Sigmoid colon (tissue), 7 donors: Measurements from ENCODE around the gene CLIP4. TPM values are rescaled to one million over a fixed set of nuclear protein-coding genes. Genes with fewer than 3 reads are reported as not detected.

Experiments
- DNase-seq: peaks from one replicate; pipeline ENCODE4 v3.0.0-alpha.2; 2019
- H3K27ac ChIP-seq, 4 donors: fragments of 200-600 bp; sonication (generic); one replicate each; pipeline ENCODE4 v1.5.1; 2016 to 2019; ENCODE audit warnings: mild to moderate bottlenecking in 1 of 4
- H3K27me3 ChIP-seq, 3 donors: fragments of 200-600 bp; sonication (generic); one replicate each; pipeline ENCODE4 v1.5.1; 2019; ENCODE audit warnings: mild to moderate bottlenecking in 1 of 3
- H3K36me3 ChIP-seq, 4 donors: fragments of 200-600 bp; sonication (generic); one replicate each; pipeline ENCODE4 v1.5.1; 2016 to 2019
- H3K4me1 ChIP-seq, 4 donors: fragments of 200-600 bp; sonication (generic); one replicate each; pipeline ENCODE4 v1.5.1; 2017 to 2019
- H3K4me3 ChIP-seq, 4 donors: fragments of 200-600 bp; sonication (generic); one replicate each; pipeline ENCODE4 v1.5.1; 2017 to 2019; ENCODE audit warnings: mild to moderate bottlenecking in 2 of 4, moderate library complexity in 1 of 4
- H3K9me3 ChIP-seq, 4 donors: fragments of 200-600 bp in 3 of 4; sonication (generic) in 3 of 4; one replicate each; pipeline versions ENCODE4 v1.5.1 to v1.6.1; 2013 to 2019
- CTCF ChIP-seq, 4 experiments: fragments of 450-650 bp in 3 of 4; fragments of 200-600 bp in 1 of 4; IDR thresholded peaks; one replicate each; pipeline ENCODE4 v1.5.1; 2016 to 2019; ENCODE audit warnings: antibody characterized with exemption in 4 of 4, mild to moderate bottlenecking in 3 of 4, moderate library complexity in 2 of 4
- EP300 ChIP-seq, 4 donors: sonication (generic); formaldehyde crosslinking; IDR thresholded peaks; one replicate each; pipeline ENCODE4 v1.6.1; 2017; ENCODE audit warnings: antibody characterized with exemption in 4 of 4
- POLR2A ChIP-seq, 2 donors: fragments of 450-650 bp; IDR thresholded peaks; one replicate each; pipeline ENCODE4 v1.6.1; 2016; ENCODE audit warnings: antibody characterized with exemption in 2 of 2, mild to moderate bottlenecking in 2 of 2, moderate library complexity in 2 of 2
- POLR2AphosphoS5 ChIP-seq, 4 donors: sonication (generic); formaldehyde crosslinking; IDR thresholded peaks; one replicate each; pipeline ENCODE4 v1.6.1; 2017; ENCODE audit warnings: antibody characterized with exemption in 4 of 4
- WGBS, 2 donors: extraction: QIAGEN DNeasy Blood & Tissue Kit; methylation state at CpG; one replicate each; pipeline ENCODE4 v1.1.7; 2013; 5-methylcytosine and 5-hydroxymethylcytosine counted together
- intact Hi-C: fragments of 100-400 bp; cut with DNase I; formaldehyde crosslinking; loops from one replicate; pipeline ENCODE4 v1.15.1; 2023
- polyA plus RNA-seq, 3 donors: library from polyadenylated mRNA; stranded (reverse); fragments of 200-250 nt; gene quantifications; one replicate each; pipeline ENCODE4 v1.2.3, GENCODE V29; 2013
- total RNA-seq, 4 donors: library from RNA; depleted of rRNA; stranded (reverse); fragments of >200 nt; gene quantifications; one replicate each; pipeline ENCODE4 v1.1.0, GENCODE V29; 2016
- donor health status: healthy with polysubstance abuse.
- donor health status: Bipolar disorder and iron deficiency.
- donor health status: healthy.

CLIP4 gene
- total and polyA plus RNA-seq, 7 donors: 1.8 to 94.6 (median 68.5) TPM

GRCh38 chr2:29226375-29226774 lies 111.2 kb downstream of the CLIP4 start:
- intact Hi-C loops: no loop called here
- Histone ChIP-seq H3K27ac (no peak overlapping the region), H3K4me1 (peaks cover 0 to 10% (median 0%) of the 10 kb centered on the region in 4 donors), H3K27me3 (peaks cover 0 to 4% (median 0%) of the 10 kb centered on the region in 3 donors), H3K9me3 (no peaks in the 10 kb centered on the region), H3K4me3 (no peak overlapping the region), H3K36me3 (no peaks in the 10 kb centered on the region)
- 68 to 87% methylated on average over 3 of the region's 3 CpGs for WGBS, 2 donors
- TF ChIP-seq CTCF (IDR thresholded peaks at IDR 0.05): no peak
- peak; percentile 9 for DNase-seq

GRCh38 chr2:29226808-29227207 lies 111.6 kb downstream of the CLIP4 start:
- no peak for TF ChIP-seq CTCF (IDR thresholded peaks at IDR 0.05)
- no peak for TF ChIP-seq EP300 (IDR thresholded peaks at IDR 0.05)
- TF ChIP-seq POLR2AphosphoS5 (IDR thresholded peaks at IDR 0.05): no peak
- TF ChIP-seq POLR2A (IDR thresholded peaks at IDR 0.05): no peak
- H3K9me3 ChIP-seq: no peaks in the 10 kb centered on the region
- no peak overlapping the region for H3K27ac ChIP-seq
- H3K4me1 ChIP-seq: peaks cover 0 to 10% (median 0%) of the 10 kb centered on the region in 4 donors
- 52 to 64% methylated on average over 7 of the region's 7 CpGs for WGBS, 2 donors
- H3K36me3 ChIP-seq: no peaks in the 10 kb centered on the region
- H3K27me3 ChIP-seq: peaks cover 0 to 4% (median 0%) of the 10 kb centered on the region in 3 donors
- intact Hi-C loops: no loop called here
- peak; percentile 42 for DNase-seq
- H3K4me3 ChIP-seq: no peak overlapping the region

GRCh38 chr2:29227935-29228675 lies 112.9 kb downstream of the CLIP4 start:
- peaks cover 0 to 4% (median 0%) of the 10 kb centered on the region in 3 donors for H3K27me3 ChIP-seq
- no peak for DNase-seq
- no peak overlapping the region for H3K27ac ChIP-seq
- 61 to 63% methylated on average over 15 of the region's 15 CpGs for WGBS, 2 donors
- no peak overlapping the region for H3K4me3 ChIP-seq
- no peaks in the 10 kb centered on the region for H3K36me3 ChIP-seq
- TF ChIP-seq EP300 (IDR thresholded peaks at IDR 0.05) (no peak), CTCF (IDR thresholded peaks at IDR 0.05) (no peak), POLR2A (IDR thresholded peaks at IDR 0.05) (no peak), POLR2AphosphoS5 (IDR thresholded peaks at IDR 0.05) (no peak)
- peaks cover 0 to 10% (median 0%) of the 10 kb centered on the region in 4 donors for H3K4me1 ChIP-seq
- H3K9me3 ChIP-seq: no peaks in the 10 kb centered on the region
- intact Hi-C loops: no loop called here

GRCh38 chr2:29228947-29229346 lies 113.7 kb downstream of the CLIP4 start:
- no peak for DNase-seq
- Histone ChIP-seq H3K9me3 (no peaks in the 10 kb centered on the region), H3K4me1 (peaks cover 0 to 6% (median 0%) of the 10 kb centered on the region in 4 donors), H3K27ac (no peak overlapping the region), H3K4me3 (no peak overlapping the region), H3K27me3 (peaks cover 0 to 4% (median 0%) of the 10 kb centered on the region in 3 donors), H3K36me3 (no peaks in the 10 kb centered on the region)
- 79% methylated on average over 9 of the region's 9 CpGs for WGBS, 2 donors
- TF ChIP-seq CTCF (IDR thresholded peaks at IDR 0.05) (no peak), POLR2AphosphoS5 (IDR thresholded peaks at IDR 0.05) (no peak), POLR2A (IDR thresholded peaks at IDR 0.05) (no peak), EP300 (IDR thresholded peaks at IDR 0.05) (no peak)
- intact Hi-C loops: no loop called here

GRCh38 chr2:29229640-29230039 lies 114.4 kb downstream of the CLIP4 start:
- Histone ChIP-seq H3K27me3 (peaks cover 0 to 4% (median 0%) of the 10 kb centered on the region in 3 donors), H3K4me3 (no peak overlapping the region), H3K36me3 (no peaks in the 10 kb centered on the region), H3K27ac (no peak overlapping the region), H3K9me3 (no peaks in the 10 kb centered on the region), H3K4me1 (no peaks in the 10 kb centered on the region)
- TF ChIP-seq POLR2A (IDR thresholded peaks at IDR 0.05) (no peak), EP300 (IDR thresholded peaks at IDR 0.05) (no peak), POLR2AphosphoS5 (IDR thresholded peaks at IDR 0.05) (no peak), CTCF (IDR thresholded peaks at IDR 0.05) (no peak)
- DNase-seq: no peak
- 82 to 85% methylated on average over 9 of the region's 9 CpGs for WGBS, 2 donors
- intact Hi-C loops: no loop called here
